Measurements from ENCODE around the gene CD24.
"Not testable (repeated sequence)": the region's sequence is repeated elsewhere in the genome, so short reads cannot be mapped to it uniquely, and the experiment has no call there.

DNA sequence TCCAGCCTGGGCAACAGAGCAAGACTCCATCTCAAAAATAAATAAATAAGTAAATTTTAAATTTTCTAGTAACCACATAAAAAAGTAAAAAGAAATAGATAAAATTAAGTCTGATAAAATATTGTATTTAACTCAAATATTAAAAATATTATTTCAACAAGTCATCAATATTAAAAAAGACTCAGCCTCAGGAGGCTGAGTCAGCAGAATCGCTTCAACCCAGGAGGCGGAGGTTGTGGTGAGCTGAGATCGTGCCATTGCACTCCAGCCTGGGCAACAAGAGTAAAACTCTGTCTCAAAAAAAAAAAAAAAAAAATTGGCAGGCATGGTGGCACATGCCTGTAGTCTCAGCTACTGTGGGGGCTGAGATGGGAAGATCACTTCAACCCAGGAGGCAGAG, 15.2 kb upstream of the CD24 start:
- not testable (repeated sequence) for TF ChIP-seq POLR2A (IDR thresholded peaks at IDR 0.05)
- TF ChIP-seq, protein P1, sequence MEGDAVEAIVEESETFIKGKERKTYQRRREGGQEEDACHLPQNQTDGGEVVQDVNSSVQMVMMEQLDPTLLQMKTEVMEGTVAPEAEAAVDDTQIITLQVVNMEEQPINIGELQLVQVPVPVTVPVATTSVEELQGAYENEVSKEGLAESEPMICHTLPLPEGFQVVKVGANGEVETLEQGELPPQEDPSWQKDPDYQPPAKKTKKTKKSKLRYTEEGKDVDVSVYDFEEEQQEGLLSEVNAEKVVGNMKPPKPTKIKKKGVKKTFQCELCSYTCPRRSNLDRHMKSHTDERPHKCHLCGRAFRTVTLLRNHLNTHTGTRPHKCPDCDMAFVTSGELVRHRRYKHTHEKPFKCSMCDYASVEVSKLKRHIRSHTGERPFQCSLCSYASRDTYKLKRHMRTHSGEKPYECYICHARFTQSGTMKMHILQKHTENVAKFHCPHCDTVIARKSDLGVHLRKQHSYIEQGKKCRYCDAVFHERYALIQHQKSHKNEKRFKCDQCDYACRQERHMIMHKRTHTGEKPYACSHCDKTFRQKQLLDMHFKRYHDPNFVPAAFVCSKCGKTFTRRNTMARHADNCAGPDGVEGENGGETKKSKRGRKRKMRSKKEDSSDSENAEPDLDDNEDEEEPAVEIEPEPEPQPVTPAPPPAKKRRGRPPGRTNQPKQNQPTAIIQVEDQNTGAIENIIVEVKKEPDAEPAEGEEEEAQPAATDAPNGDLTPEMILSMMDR (IDR thresholded peaks at IDR 0.05) = not testable (repeated sequence)

Data from uterus (tissue), 2 donors.